ENCODE measurements around the gene RAB27A. TPM values are rescaled to one million over a fixed set of nuclear protein-coding genes. Genes with fewer than 3 reads are reported as not detected.

Gene RAB27A
- total and polyA plus RNA-seq, 2 of the 8 experiments (the other 6 are each of a cell fraction or from before 2014, with no cell fraction given) = 2.3 to 6.5 TPM

GRCh38 chr15:55183679-55184078, 105.9 kb downstream of the RAB27A start:
- Histone ChIP-seq H2BK15ac (ENCODE audit: low read length) (no peak overlapping the region), H3K9me3 (ENCODE audit: insufficient read depth in 2 of 2, low read depth in 1 of 2, low read length in 1 of 2) (no peaks in the 10 kb centered on the region), H3K27ac (ENCODE audit: low read depth, low read length) (no peak overlapping the region), H3K4me3 (ENCODE audit: extremely low read depth in 1 of 4, insufficient read depth in 2 of 4, low read depth in 3 of 4, low read length in 4 of 4) (no peak overlapping the region), H3K79me2 (ENCODE audit: control insufficient read depth in 1 of 2, insufficient read depth in 2 of 2, low read length in 2 of 2) (peaks cover 0 to 43% of the 10 kb centered on the region in 2 experiments; a peak in 2 of 4 replicates), H3K4ac (replicated peaks; ENCODE audit: insufficient read length, low read depth, low read length) (no peak overlapping the region), H3K23me2 (ENCODE audit: low read depth, low read length) (no peaks in the 10 kb centered on the region), H3K23ac (ENCODE audit: insufficient read length) (no peak overlapping the region), H4K91ac (replicated peaks; ENCODE audit: insufficient read length, low read length) (no peak overlapping the region), H2BK12ac (ENCODE audit: low read depth, low read length) (no peak overlapping the region), H2BK5ac (ENCODE audit: low read depth, low read length) (no peak overlapping the region), H2BK120ac (replicated peaks; ENCODE audit: low read depth, low read length) (no peak overlapping the region), H3K9ac (replicated peaks in 1 of 4; ENCODE audit: extremely low read depth in 1 of 4, low read depth in 3 of 4, low read length in 3 of 4) (no peak overlapping the region), H3K36me3 (ENCODE audit: control insufficient read depth in 2 of 4, insufficient read depth in 4 of 4, low read length in 3 of 4) (peaks cover 10 to 71% (median 31%) of the 10 kb centered on the region in 4 experiments; a peak in 7 of 8 replicates), H3K18ac (ENCODE audit: extremely low read depth, low read length) (no peak overlapping the region), H3K4me1 (replicated peaks in 1 of 4; ENCODE audit: control insufficient read depth in 3 of 4, insufficient read depth in 4 of 4, low read length in 3 of 4) (no peaks in the 10 kb centered on the region; a peak in 1 of 7 replicates), H2AFZ (ENCODE audit: low read length) (no peak overlapping the region), H4K5ac (ENCODE audit: insufficient read length, low read depth, low read length) (no peak overlapping the region), H3K79me1 (ENCODE audit: low read depth, low read length) (no peaks in the 10 kb centered on the region), H3K27me3 (replicated peaks in 1 of 4; ENCODE audit: control insufficient read depth in 3 of 4, extremely low read depth in 1 of 4, insufficient read depth in 3 of 4, low read length in 3 of 4) (no peaks in the 10 kb centered on the region), H3K56ac (replicated peaks; ENCODE audit: insufficient read length, low read depth, low read length) (no peak overlapping the region), H4K20me1 (replicated peaks in 1 of 2; ENCODE audit: control insufficient read depth in 1 of 2, insufficient read depth in 2 of 2, low read length in 2 of 2) (peaks cover 0 to 5% of the 10 kb centered on the region in 2 experiments), H2BK20ac (ENCODE audit: low read length) (no peak overlapping the region), H3K14ac (ENCODE audit: insufficient read length) (no peak overlapping the region), H3K4me2 (ENCODE audit: insufficient read depth in 1 of 2, low read depth in 2 of 2, low read length in 2 of 2) (no peak overlapping the region), H4K8ac (ENCODE audit: extremely low read depth, insufficient read depth, low read length) (no peak overlapping the region), H2AK5ac (ENCODE audit: low read depth, low read length) (no peak overlapping the region)
- FAIRE-seq = no peak
- CTCF ChIA-PET (ENCODE audit: partially characterized antibody) = interaction anchor here (0.9 to 2.2 kb wide), 4 partner anchors 9 to 225 kb away, joined by 3 to 8 read pairs (median 4); partner anchors contain the start of genes CCPG1, PIERCE2 and RSL24D1
- WGBS, 2 experiments (ENCODE audit: extremely low coverage in 1 of 2, insufficient coverage in 1 of 2, insufficient read length in 1 of 2, insufficient replicate concordance in 2 of 2, low coverage in 1 of 2, low lambda C conversion rate in 2 of 2, missing lambda C conversion rate in 1 of 2) = 80% methylated on average over 2 of the region's 2 CpGs; no CpG with 5 or more reads in 1 of the 2 experiments
- TF ChIP-seq FOSL1 (IDR thresholded peaks at IDR 0.05; ENCODE audit: insufficient read depth, low read depth, low read length) (no peak), RAD21 (IDR thresholded peaks at IDR 0.05 in 1 of 2, conservative IDR thresholded peaks at IDR 0.05 in 1 of 2; ENCODE audit: low read depth in 2 of 2, low read length in 2 of 2) (no peak), RXRA (IDR thresholded peaks at IDR 0.05; ENCODE audit: insufficient read depth, low read depth, low read length) (no peak)
- TF ChIP-seq, protein P1, sequence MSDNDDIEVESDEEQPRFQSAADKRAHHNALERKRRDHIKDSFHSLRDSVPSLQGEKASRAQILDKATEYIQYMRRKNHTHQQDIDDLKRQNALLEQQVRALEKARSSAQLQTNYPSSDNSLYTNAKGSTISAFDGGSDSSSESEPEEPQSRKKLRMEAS (IDR thresholded peaks at IDR 0.05) = no peak
- POLR2A ChIA-PET (ENCODE audit: partially characterized antibody) = interaction anchor here (1.0 to 1.8 kb wide), 5 partner anchors 9 to 13 kb away, joined by 5 to 7 read pairs (median 6); partner anchors contain the start of gene RSL24D1
- no peak for DNase-seq (ENCODE audit: low read depth in 1 of 2, low spot score in 2 of 2)
